Hepatocyte (in vitro differentiated cells): ENCODE results near the gene DNAH9. TPM values are rescaled to one million over a fixed set of nuclear protein-coding genes. Genes with fewer than 3 reads are reported as not detected.

Source experiments
- DNase-seq: peaks from one replicate; pipeline ENCODE4 v3.0.0-alpha.2; 2016; ENCODE audit warnings: low spot score
- H2AFZ ChIP-seq: fragments of 200-600 bp; sonication (generic); 2 replicates; pipeline ENCODE4 v1.6.0; 2016; ENCODE audit warnings: antibody characterized with exemption, mild to moderate bottlenecking
- H3K27ac ChIP-seq: fragments of 200-600 bp; sonication (generic); 2 replicates; pipeline ENCODE4 v1.5.1; 2016; ENCODE audit warnings: mild to moderate bottlenecking
- H3K27me3 ChIP-seq: fragments of 200-600 bp; sonication (generic); 2 replicates; pipeline ENCODE4 v1.6.1; 2016
- H3K36me3 ChIP-seq: fragments of 200-600 bp; sonication (generic); replicated peaks from 2 replicates; pipeline ENCODE4 v1.5.1; 2016; ENCODE audit warnings: low read depth; ENCODE audit not compliant: insufficient read depth
- H3K4me1 ChIP-seq: fragments of 200-600 bp; sonication (generic); 2 replicates; pipeline ENCODE4 v1.5.1; 2016; ENCODE audit warnings: mild to moderate bottlenecking, moderate library complexity; ENCODE audit not compliant: insufficient read depth
- H3K4me2 ChIP-seq: fragments of 200-600 bp; sonication (generic); 2 replicates; pipeline ENCODE4 v1.6.0; 2016
- H3K4me3 ChIP-seq: fragments of 200-600 bp; sonication (generic); 2 replicates; pipeline ENCODE4 v1.5.1; 2016; ENCODE audit warnings: mild to moderate bottlenecking
- H3K79me2 ChIP-seq: fragments of 200-600 bp; sonication (generic); 2 replicates; pipeline ENCODE4 v1.6.0; 2017; ENCODE audit warnings: mild to moderate bottlenecking
- H3K9me2 ChIP-seq: fragments of 200-600 bp; sonication (generic); replicated peaks from 2 replicates; pipeline ENCODE4 v1.6.0; 2017; ENCODE audit warnings: mild to moderate bottlenecking; ENCODE audit not compliant: insufficient read depth
- H3K9me3 ChIP-seq: fragments of 200-600 bp; sonication (generic); 2 replicates; pipeline ENCODE4 v1.5.1; 2016; ENCODE audit warnings: low read depth, mild to moderate bottlenecking
- H4K20me1 ChIP-seq: fragments of 200-600 bp; sonication (generic); 2 replicates; pipeline ENCODE4 v1.6.0; 2016; ENCODE audit warnings: mild to moderate bottlenecking; ENCODE audit not compliant: insufficient read depth, poor library complexity, severe bottlenecking
- EZH2 ChIP-seq: fragments of 200-600 bp; sonication (generic); IDR thresholded peaks from 2 replicates; pipeline ENCODE4 v1.6.1; 2016; ENCODE audit warnings: antibody characterized with exemption, mild to moderate bottlenecking, borderline replicate concordance
- EZH2phosphoT487 ChIP-seq: fragments of 200-600 bp; sonication (generic); IDR thresholded peaks from one replicate; pipeline ENCODE4 v1.6.1; 2018; ENCODE audit warnings: antibody characterized with exemption, mild to moderate bottlenecking, low read depth, moderate library complexity; ENCODE audit not compliant: unreplicated experiment, severe bottlenecking
- WGBS: methylation state at CpG from one replicate; pipeline ENCODE4 v1.1.6; 2016; ENCODE audit warnings: low lambda C conversion rate; ENCODE audit errors: missing lambda C conversion rate; 5-methylcytosine and 5-hydroxymethylcytosine counted together
- polyA plus RNA-seq: library from polyadenylated mRNA; unstranded; fragments of >200 nt; fragmentation: Nextera tagmentation; extraction: Ambion mirVana; gene quantifications from 2 replicates; pipeline ENCODE4 v1.2.1, GENCODE V29; 2016
- total RNA-seq: library from RNA; depleted of rRNA; stranded (reverse); fragments of >200 nt; gene quantifications from 2 replicates; pipeline ENCODE4 v1.2.3, GENCODE V29; 2014
- TF ChIP-seq, protein P1 (sequence below): fragments of 200-600 bp; sonication (generic); IDR thresholded peaks from 2 replicates; pipeline ENCODE4 v1.5.1; 2016; ENCODE audit warnings: antibody characterized with exemption, mild to moderate bottlenecking; ENCODE audit not compliant: poor library complexity

Gene DNAH9
- total and polyA plus RNA-seq, 2 experiments from 2014 or later: 1.2 to 2.7 TPM

DNA sequence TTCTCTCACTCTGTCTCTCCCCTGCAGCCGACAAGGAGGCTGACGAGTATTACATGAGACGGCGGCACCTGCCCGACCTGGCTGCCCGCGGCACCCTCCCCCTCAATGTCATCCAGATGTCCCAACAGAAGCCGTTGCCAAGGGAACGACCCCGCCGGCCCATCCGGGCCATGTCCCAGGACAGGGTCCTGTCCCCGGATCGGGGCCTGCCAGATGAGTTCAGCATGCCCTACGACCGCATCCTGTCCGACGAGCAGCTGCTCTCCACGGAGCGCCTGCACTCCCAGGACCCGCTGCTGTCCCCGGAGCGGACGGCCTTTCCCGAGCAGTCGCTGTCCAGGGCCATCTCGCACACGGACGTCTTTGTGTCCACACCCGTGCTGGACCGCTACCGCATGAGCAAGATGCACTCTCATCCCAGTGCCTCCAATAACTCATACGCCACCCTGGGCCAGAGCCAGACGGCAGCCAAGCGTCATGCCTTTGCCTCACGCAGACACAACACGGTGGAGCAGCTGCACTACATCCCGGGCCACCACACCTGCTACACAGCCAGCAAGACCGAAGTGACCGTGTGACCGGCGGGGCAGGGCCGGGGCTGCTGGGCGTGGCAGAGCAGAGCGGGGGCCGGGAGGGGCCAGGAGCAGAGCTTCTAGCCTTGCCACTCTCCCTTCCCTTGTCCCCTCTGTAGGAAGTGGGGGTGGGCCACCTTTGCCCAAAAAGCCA is 40.4 kb upstream of the DNAH9 start:
- TF ChIP-seq EZH2phosphoT487: no peak
- TF ChIP-seq, protein P1, sequence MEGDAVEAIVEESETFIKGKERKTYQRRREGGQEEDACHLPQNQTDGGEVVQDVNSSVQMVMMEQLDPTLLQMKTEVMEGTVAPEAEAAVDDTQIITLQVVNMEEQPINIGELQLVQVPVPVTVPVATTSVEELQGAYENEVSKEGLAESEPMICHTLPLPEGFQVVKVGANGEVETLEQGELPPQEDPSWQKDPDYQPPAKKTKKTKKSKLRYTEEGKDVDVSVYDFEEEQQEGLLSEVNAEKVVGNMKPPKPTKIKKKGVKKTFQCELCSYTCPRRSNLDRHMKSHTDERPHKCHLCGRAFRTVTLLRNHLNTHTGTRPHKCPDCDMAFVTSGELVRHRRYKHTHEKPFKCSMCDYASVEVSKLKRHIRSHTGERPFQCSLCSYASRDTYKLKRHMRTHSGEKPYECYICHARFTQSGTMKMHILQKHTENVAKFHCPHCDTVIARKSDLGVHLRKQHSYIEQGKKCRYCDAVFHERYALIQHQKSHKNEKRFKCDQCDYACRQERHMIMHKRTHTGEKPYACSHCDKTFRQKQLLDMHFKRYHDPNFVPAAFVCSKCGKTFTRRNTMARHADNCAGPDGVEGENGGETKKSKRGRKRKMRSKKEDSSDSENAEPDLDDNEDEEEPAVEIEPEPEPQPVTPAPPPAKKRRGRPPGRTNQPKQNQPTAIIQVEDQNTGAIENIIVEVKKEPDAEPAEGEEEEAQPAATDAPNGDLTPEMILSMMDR: no peak
- TF ChIP-seq EZH2: no peak
- H3K36me3 ChIP-seq: no peaks in the 10 kb centered on the region
- H4K20me1 ChIP-seq: no peaks in the 10 kb centered on the region
- no peaks in the 10 kb centered on the region for H3K27me3 ChIP-seq
- no peak overlapping the region for H2AFZ ChIP-seq
- no peaks in the 10 kb centered on the region for H3K9me2 ChIP-seq
- H3K4me1 ChIP-seq: no peaks in the 10 kb centered on the region
- no peak overlapping the region for H3K4me2 ChIP-seq
- DNase-seq: no peak
- no peaks in the 10 kb centered on the region for H3K79me2 ChIP-seq
- WGBS: 95% methylated on average over 38 of the region's 46 CpGs
- H3K4me3 ChIP-seq: no peak overlapping the region
- H3K9me3 ChIP-seq: no peaks in the 10 kb centered on the region
- H3K27ac ChIP-seq: no peak overlapping the region

DNA sequence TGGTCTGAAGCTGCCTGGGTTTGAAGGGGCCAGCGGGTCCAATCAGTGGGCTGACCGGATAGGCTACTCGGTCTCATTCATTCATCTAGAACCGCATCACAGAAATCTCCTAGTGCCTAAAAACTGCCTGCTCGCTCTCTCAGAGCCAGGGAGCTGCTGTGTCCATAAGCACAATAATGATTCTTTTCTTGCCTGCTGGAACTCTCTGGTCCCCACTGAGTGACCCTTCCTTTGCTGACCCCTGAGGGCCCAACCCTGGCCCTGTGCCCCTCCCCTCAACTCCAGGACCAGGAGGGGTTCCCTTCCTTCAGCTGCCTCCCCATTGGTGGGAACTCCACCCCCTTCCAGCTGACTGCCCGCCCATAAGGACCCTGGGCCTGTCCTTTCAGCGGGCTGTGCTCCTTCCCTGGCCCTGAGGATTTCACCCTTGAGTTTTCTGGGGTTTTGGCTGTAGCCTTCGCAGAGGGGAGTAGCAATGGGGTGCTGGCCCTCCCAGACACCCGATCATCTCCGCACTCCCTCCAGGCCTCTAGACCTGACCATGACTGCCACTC is 39.5 kb upstream of the DNAH9 start:
- 93% methylated on average over 10 of the region's 10 CpGs for WGBS
- Histone ChIP-seq H3K4me1 (no peaks in the 10 kb centered on the region), H3K27ac (no peak overlapping the region)

DNA sequence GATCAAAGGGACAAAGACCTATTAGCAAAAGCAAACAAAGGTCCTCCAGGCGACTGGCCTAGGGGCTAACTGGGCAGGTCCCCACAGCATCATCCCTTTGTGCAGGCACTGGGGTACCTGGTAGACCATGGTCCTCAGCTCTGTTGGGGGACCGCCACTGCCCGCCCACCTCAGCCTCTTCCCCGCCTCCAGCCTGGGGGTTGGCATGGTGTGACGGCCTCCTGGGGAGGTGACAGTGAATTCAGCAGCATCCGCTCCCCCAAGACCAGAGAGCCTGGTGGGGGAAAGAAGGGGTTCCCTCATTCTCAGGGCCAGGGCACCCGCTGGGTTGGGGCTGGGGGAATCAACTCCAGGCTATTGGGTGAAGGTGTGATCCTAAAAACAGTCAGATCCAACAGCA is 38.7 kb upstream of the DNAH9 start:
- WGBS: 74% methylated on average over 7 of the region's 7 CpGs
- H3K4me3 ChIP-seq: no peak overlapping the region

More for the DNA sequence above, 39.5 kb upstream of the DNAH9 start:
- no peaks in the 10 kb centered on the region for H3K36me3 ChIP-seq
- no peak overlapping the region for H2AFZ ChIP-seq
- no peak overlapping the region for H3K4me2 ChIP-seq
- H3K79me2 ChIP-seq: no peaks in the 10 kb centered on the region
- no peaks in the 10 kb centered on the region for H4K20me1 ChIP-seq
- TF ChIP-seq EZH2 (no peak), EZH2phosphoT487 (no peak)
- TF ChIP-seq, protein P1: no peak
- no peaks in the 10 kb centered on the region for H3K27me3 ChIP-seq
- no peak for DNase-seq
- H3K4me3 ChIP-seq: no peak overlapping the region
- H3K9me3 ChIP-seq: no peaks in the 10 kb centered on the region
- no peaks in the 10 kb centered on the region for H3K9me2 ChIP-seq

More for the DNA sequence above, 38.7 kb upstream of the DNAH9 start:
- DNase-seq: no peak
- H3K36me3 ChIP-seq: no peaks in the 10 kb centered on the region
- no peak for TF ChIP-seq EZH2phosphoT487
- TF ChIP-seq EZH2: no peak
- TF ChIP-seq, protein P1: no peak
- H3K79me2 ChIP-seq: no peaks in the 10 kb centered on the region
- H3K4me1 ChIP-seq: no peaks in the 10 kb centered on the region
- H3K4me2 ChIP-seq: no peak overlapping the region
- H4K20me1 ChIP-seq: no peaks in the 10 kb centered on the region
- H2AFZ ChIP-seq: no peak overlapping the region
- H3K27me3 ChIP-seq: no peaks in the 10 kb centered on the region
- H3K9me3 ChIP-seq: no peaks in the 10 kb centered on the region
- no peaks in the 10 kb centered on the region for H3K9me2 ChIP-seq
- no peak overlapping the region for H3K27ac ChIP-seq
